ENCODE measurements around the gene LINC00237.

The LINC00237 gene

DNA sequence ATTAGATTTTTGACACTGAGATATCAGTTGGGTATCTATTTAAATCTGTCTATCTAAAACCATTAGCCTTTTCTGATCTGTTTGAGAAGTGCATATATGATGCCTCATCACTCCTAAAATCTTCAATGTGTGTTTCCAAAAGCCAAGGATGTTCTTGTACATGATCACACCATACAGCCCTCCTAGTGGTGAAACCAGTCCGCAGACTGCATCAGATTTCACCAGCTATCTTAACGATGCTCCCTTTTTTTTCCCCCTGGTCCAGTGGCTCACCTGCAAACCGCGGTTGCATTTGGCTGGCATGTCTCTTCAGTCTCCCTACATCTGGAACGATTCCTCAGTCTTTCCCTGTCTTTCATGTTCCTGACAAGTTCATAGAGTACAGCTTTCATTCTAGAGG lies 23.7 kb upstream of the LINC00237 start:
- Histone ChIP-seq H3K36me3 (replicated peaks; ENCODE audit: low read depth, low read length) (no peaks in the 10 kb centered on the region), H2AFZ (ENCODE audit: low read depth, low read length) (no peak overlapping the region), H3K4me1 (ENCODE audit: low read length) (peaks cover 12% of the 10 kb centered on the region), H3K9ac (ENCODE audit: low read length) (no peak overlapping the region), H3K27me3 (ENCODE audit: low read depth, low read length) (no peaks in the 10 kb centered on the region), H3K4me3 (ENCODE audit: low read length) (no peak overlapping the region), H3K79me2 (ENCODE audit: low read length) (no peaks in the 10 kb centered on the region), H4K20me1 (ENCODE audit: insufficient read depth, low read length) (no peaks in the 10 kb centered on the region), H3K9me3 (ENCODE audit: insufficient read depth, low read length) (no peaks in the 10 kb centered on the region), H3K27ac (ENCODE audit: low read length) (no peak overlapping the region), H3K4me2 (ENCODE audit: low read length) (no peak overlapping the region)
- TF ChIP-seq, protein P1, sequence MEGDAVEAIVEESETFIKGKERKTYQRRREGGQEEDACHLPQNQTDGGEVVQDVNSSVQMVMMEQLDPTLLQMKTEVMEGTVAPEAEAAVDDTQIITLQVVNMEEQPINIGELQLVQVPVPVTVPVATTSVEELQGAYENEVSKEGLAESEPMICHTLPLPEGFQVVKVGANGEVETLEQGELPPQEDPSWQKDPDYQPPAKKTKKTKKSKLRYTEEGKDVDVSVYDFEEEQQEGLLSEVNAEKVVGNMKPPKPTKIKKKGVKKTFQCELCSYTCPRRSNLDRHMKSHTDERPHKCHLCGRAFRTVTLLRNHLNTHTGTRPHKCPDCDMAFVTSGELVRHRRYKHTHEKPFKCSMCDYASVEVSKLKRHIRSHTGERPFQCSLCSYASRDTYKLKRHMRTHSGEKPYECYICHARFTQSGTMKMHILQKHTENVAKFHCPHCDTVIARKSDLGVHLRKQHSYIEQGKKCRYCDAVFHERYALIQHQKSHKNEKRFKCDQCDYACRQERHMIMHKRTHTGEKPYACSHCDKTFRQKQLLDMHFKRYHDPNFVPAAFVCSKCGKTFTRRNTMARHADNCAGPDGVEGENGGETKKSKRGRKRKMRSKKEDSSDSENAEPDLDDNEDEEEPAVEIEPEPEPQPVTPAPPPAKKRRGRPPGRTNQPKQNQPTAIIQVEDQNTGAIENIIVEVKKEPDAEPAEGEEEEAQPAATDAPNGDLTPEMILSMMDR (IDR thresholded peaks at IDR 0.05; ENCODE audit: low read depth, low read length), result no peak
- TF ChIP-seq EZH2phosphoT487 (IDR thresholded peaks at IDR 0.05; ENCODE audit: low read depth), result no peak

DNA sequence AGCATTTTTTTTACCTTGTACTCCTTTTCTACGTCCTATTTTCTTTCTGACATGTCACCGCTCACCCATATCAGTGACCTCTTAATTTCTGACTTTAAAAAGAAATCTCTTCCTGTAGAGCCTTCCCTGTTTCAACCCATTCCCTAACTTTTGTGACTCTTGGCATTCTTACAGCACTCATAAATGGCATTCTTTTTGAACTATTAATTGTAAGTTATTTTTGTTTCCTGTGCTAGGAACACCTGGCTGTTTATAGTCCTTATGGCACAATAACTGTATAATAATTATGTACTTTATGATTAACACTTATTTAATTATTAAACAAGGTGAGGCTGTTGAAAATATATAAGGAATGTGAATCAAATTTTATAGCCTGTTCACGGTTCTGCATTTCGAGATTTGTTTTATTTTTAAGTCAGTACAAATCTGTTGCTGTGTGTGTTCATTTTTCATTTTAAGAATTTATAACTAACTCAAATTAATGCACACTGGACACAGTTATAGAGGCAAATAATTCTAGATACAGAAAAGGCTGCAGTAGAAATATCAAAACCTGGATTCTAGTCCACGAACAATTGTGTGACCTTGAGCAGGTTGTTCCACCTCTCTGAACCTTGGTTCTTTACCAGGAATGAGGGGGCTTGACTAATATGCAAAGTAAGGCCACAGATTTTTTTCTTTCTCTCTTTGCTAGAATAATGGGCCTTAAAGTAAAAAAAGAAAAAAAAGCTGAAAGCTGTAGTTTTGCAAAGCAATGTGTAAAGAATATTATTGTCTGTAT lies 21.2 kb upstream of the LINC00237 start:
- Histone ChIP-seq H2AFZ (ENCODE audit: low read depth, low read length) (no peak overlapping the region), H4K20me1 (ENCODE audit: insufficient read depth, low read length) (no peaks in the 10 kb centered on the region), H3K27me3 (ENCODE audit: low read depth, low read length) (no peaks in the 10 kb centered on the region), H3K4me2 (ENCODE audit: low read length) (peak overlapping the region; percentile 96), H3K79me2 (ENCODE audit: low read length) (no peaks in the 10 kb centered on the region), H3K36me3 (replicated peaks; ENCODE audit: low read depth, low read length) (no peaks in the 10 kb centered on the region), H3K9ac (ENCODE audit: low read length) (peak overlapping the region; percentile 83; the same call in 1 of the 2 replicates), H3K9me3 (ENCODE audit: insufficient read depth, low read length) (no peaks in the 10 kb centered on the region), H3K4me1 (ENCODE audit: low read length) (peaks cover 12% of the 10 kb centered on the region), H3K4me3 (ENCODE audit: low read length) (peak overlapping the region; percentile 90; the same call in 1 of the 2 replicates), H3K27ac (ENCODE audit: low read length) (no peak overlapping the region)
- no peak for TF ChIP-seq EZH2phosphoT487 (IDR thresholded peaks at IDR 0.05; ENCODE audit: low read depth)
- TF ChIP-seq, protein P1 (IDR thresholded peaks at IDR 0.05; ENCODE audit: low read depth, low read length), result no peak

DNA sequence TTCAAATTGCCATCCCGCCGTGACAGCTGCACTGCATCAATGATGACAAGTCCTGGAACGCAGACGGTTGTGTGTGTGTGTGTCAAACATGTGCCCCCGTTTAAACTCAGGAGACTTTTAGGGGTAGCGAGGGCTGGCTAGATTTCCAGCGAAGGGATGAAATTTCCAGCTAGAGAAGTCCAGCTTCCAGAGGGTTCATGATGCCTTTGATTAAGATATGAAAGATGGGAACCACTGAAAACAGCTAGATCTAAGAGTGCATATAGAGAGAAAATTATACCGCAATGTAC lies 20.4 kb upstream of the LINC00237 start:
- Histone ChIP-seq H3K4me2 (ENCODE audit: low read length) (peak overlapping the region; percentile 96), H3K36me3 (replicated peaks; ENCODE audit: low read depth, low read length) (no peaks in the 10 kb centered on the region), H3K9ac (ENCODE audit: low read length) (peak overlapping the region; percentile 83), H3K4me1 (ENCODE audit: low read length) (peaks cover 12% of the 10 kb centered on the region), H2AFZ (ENCODE audit: low read depth, low read length) (peak overlapping the region; percentile 87), H3K27ac (ENCODE audit: low read length) (no peak overlapping the region), H3K27me3 (ENCODE audit: low read depth, low read length) (no peaks in the 10 kb centered on the region), H3K9me3 (ENCODE audit: insufficient read depth, low read length) (no peaks in the 10 kb centered on the region), H3K79me2 (ENCODE audit: low read length) (no peaks in the 10 kb centered on the region), H4K20me1 (ENCODE audit: insufficient read depth, low read length) (no peaks in the 10 kb centered on the region), H3K4me3 (ENCODE audit: low read length) (peak overlapping the region; percentile 90)
- TF ChIP-seq EZH2phosphoT487 (IDR thresholded peaks at IDR 0.05; ENCODE audit: low read depth), result no peak
- TF ChIP-seq, protein P1 (IDR thresholded peaks at IDR 0.05; ENCODE audit: low read depth, low read length), result no peak

DNA sequence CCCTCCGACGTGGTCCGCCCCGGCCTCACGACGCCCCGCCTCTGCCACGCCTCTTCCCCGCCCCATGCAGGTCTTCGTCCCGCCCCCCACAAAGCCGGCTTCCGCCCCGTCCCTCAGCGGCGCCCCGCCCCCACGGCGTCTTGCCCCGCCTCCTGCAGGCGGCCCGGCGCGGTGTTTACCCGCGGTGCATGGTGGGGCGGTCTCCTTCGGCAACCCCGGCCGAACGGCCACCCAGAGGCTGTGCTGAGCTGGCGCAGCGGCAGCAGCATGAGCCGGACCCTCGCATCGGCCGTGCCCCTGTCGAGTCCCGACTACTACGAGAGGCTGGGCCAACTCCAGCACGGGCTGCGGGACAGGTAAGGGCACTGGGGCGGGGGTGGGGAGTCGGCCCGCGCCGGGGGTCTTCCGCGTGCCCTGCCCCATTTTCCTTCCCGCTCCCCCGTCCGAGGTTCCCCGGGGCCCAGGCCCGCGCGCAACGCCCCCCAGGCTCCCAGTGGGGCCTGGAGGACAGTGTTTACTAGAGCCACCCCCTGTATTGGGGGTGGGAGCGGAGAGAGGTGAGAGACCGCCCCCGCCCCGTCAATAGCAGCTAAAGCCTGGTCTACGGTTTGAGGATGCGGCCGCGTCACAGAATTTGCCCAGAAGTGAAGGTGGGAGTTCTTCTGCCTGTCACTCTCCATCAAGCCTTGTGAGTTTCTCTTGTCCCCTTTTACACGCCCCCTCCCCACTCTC lies 19.9 kb upstream of the LINC00237 start, which contains the start of gene KIZ:
Gene KIZ (plus strand): TSS at position 234 of the 732 bp plus-strand sequence. CDS start 34 bp downstream, at position 268.
- Histone ChIP-seq H3K27me3 (ENCODE audit: low read depth, low read length) (no peaks in the 10 kb centered on the region), H4K20me1 (ENCODE audit: insufficient read depth, low read length) (no peaks in the 10 kb centered on the region), H3K9ac (ENCODE audit: low read length) (peak within 1 kb of the TSS; percentile 83), H3K36me3 (replicated peaks; ENCODE audit: low read depth, low read length) (no peaks in the 10 kb centered on the region), H3K4me2 (ENCODE audit: low read length) (peak within 1 kb of the TSS; percentile 98), H3K4me3 (ENCODE audit: low read length) (peak within 1 kb of the TSS; percentile 90), H3K79me2 (ENCODE audit: low read length) (no peaks in the 10 kb centered on the region), H3K27ac (ENCODE audit: low read length) (no peak within 1 kb of the TSS; the same call in 1 of the 2 replicates), H2AFZ (ENCODE audit: low read depth, low read length) (peak within 1 kb of the TSS; percentile 99), H3K9me3 (ENCODE audit: insufficient read depth, low read length) (no peaks in the 10 kb centered on the region), H3K4me1 (ENCODE audit: low read length) (peaks cover 12% of the 10 kb centered on the region)
- TF ChIP-seq EZH2phosphoT487 (IDR thresholded peaks at IDR 0.05; ENCODE audit: low read depth), result no peak
- TF ChIP-seq, protein P1 (IDR thresholded peaks at IDR 0.05; ENCODE audit: low read depth, low read length), result peak; percentile 31

Measured in OCI-LY3 (cell line).